ENCODE data around the gene PRMT1. TPM values are rescaled to one million over a fixed set of nuclear protein-coding genes. Genes with fewer than 3 reads are reported as not detected.

Gene PRMT1
- total RNA-seq, 1 donor from 2014 or later = 187 TPM

DNA sequence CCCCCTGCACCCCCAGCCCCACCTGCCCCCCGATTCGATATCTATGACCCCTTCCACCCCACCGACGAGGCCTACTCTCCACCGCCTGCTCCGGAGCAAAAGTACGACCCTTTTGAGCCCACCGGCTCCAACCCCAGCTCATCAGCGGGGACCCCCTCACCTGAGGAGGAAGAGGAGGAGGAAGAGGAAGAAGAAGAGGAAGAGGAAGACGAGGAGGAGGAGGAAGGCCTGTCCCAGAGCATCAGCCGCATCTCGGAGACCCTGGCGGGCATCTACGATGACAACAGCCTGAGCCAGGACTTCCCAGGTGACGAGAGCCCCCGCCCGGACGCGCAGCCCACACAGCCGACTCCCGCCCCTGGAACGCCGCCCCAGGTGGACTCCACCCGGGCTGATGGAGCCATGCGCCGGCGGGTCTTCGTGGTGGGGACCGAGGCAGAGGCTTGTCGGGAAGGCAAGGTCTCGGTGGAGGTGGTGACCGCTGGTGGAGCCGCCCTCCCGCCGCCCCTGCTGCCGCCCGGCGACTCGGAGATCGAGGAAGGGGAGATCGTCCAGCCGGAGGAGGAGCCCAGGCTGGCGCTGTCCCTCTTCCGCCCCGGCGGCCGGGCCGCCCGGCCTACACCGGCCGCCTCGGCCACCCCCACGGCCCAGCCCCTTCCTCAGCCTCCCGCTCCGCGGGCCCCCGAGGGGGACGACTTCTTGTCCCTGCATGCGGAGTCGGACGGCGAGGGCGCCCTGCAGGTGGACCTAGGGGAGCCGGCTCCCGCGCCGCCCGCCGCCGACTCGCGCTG is 25.8 kb upstream of the PRMT1 start:
- intact Hi-C loops (cut with micrococcal nuclease) = no loop called here

DNA sequence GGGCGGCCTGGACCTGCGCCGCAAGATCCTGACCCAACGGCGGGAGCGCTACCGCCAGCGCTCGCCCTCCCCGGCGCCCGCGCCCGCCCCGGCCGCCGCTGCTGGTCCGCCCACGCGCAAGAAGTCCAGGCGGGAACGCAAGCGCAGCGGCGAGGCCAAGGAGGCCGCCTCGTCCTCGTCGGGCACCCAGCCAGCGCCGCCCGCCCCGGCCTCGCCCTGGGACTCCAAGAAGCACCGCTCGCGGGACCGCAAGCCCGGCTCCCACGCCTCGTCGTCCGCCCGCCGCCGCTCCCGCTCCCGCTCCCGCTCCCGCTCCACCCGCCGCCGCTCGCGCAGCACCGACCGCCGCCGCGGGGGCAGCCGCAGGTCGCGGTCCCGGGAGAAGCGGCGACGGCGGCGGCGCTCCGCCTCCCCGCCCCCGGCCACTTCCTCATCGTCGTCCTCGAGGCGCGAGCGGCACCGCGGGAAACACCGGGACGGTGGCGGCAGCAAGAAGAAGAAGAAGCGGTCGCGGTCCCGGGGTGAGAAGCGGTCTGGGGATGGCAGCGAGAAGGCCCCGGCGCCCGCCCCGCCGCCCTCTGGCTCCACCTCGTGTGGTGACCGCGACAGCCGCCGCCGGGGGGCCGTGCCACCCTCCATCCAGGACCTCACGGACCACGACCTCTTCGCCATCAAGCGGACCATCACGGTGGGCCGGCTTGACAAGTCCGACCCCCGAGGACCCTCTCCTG is 25.1 kb upstream of the PRMT1 start:
- intact Hi-C loops (cut with micrococcal nuclease) = no loop called here

DNA sequence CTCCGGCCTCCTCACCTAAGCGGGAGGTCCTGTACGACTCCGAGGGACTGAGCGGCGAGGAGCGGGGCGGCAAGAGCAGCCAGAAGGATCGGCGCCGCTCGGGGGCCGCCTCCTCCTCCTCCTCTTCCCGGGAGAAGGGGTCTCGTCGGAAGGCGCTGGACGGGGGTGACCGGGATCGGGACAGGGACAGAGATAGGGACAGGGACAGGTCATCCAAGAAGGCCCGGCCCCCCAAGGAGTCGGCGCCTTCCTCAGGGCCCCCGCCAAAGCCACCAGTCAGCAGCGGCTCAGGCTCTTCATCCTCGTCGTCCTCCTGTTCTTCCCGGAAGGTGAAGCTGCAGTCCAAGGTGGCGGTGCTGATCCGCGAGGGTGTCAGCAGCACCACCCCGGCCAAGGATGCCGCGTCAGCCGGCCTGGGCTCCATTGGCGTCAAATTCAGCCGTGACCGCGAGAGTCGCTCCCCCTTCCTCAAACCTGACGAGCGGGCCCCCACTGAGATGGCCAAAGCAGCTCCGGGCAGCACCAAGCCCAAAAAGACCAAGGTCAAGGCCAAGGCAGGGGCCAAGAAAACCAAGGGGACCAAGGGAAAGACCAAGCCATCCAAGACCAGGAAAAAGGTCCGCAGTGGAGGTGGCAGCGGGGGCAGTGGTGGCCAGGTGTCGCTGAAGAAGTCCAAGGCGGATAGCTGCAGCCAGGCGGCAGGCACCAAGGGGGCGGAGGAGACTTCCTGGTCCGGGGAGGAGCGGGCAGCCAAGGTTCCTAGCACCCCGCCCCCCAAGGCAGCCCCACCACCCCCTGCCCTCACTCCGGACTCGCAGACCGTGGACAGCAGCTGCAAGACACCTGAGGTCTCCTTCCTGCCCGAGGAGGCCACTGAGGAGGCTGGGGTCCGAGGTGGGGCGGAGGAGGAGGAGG is 24.3 kb upstream of the PRMT1 start:
- intact Hi-C loops (cut with micrococcal nuclease) = no loop called here

DNA sequence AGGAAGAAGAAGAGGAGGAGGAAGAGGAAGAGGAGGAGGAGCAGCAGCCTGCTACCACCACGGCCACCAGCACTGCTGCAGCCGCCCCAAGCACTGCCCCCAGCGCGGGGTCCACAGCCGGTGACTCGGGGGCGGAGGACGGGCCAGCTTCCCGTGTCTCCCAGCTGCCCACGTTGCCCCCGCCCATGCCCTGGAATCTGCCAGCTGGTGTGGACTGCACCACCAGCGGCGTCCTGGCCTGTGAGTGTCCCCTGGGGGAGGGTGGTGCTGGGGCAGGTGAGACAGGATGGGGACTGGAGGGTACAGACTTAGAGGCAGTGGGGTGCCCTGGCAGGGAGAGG is 23.6 kb upstream of the PRMT1 start:
- intact Hi-C loops (cut with micrococcal nuclease) = no loop called here

DNA sequence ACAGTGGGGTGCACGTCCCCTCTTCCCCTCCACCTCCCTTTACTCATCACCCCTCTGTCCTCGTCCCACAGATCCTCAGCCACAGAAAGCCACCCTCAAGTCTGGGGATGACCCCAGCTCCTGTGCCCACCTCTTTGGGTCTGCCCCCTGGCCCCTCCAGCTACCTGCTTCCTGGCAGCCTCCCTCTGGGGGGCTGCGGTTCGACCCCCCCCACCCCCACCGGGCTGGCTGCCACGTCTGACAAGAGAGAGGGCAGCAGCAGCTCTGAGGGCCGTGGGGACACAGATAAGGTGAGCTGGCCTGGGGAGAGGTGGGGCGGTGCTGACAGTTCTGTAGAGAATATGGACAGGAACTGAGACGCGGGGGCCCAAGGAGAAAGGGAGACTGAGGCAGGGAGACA is 22.5 kb upstream of the PRMT1 start:
- intact Hi-C loops (cut with micrococcal nuclease) = no loop called here

DNA sequence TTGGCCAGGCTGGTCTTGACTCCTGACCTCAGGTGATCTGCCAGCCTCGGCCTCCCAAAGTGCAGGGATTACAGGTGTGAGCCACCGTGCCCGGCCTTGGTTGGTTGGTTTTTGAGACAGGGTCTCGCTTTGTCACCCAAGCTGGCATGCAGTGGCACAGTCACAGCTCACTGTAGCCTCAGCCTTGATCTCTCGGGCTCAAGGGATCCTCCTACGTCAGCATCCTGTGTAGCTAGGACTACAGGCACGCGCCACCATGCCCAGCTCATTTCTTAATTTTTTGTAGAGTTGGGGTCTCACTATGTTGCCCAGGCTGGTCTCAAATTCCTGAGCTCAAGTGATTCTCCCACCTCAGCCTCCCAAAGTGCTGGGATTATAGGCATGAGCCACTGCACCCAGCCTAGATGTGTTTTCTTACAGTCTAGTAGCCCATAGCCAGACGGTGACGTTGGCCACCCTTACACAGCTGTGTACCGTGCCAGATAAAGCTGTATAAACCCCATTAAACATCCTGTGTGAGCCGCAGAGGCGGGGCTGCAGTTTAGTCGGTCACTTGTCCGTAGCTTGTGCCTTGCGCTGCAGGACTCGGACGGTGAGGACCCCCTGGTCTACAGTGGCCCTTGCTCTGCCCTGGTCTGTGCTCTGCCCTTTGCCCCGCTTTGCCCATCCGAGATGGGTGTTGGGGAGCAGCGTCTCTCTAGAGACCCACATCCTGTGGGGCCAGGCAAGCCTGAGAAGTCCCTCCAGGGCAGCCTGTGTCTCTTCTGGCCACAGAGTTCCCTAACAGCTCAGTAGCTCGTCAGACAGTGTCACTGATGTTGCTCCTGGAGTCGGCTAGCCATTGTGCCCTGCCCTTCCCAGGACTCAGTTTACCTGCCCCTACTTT is 21.3 kb upstream of the PRMT1 start:
- intact Hi-C loops (cut with micrococcal nuclease) = no loop called here

DNA sequence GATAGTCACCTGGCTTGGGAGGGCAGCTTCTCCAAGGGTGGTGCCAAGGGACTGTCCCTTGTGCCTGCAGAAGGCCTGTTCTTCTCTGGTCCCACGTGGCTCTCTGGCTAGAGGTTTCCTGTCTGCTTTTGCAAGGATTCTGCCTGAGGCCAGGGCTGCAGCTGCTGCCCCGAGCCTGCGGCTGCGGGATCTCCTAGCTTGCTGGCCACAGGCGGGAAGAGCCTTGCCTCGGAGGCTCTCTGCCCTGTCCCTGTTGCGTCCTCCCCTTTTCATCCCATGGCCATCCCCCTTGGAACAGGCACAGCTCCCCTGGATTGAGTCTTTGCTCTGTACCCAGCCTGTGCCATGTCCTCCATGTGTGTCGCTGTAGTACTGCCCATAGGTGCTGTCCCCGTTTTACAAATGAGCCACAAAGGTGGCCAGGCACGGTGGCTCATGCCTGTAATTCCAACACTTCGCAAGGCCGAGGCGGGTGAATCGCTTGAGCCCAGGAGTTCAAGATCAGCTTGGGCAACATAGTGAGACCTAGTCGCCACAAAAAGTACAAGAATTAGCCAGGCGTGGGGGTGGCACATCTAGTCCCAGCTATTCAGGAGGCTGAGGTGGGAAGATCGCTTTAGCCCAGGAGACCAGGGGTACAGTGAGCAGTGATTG is 20.5 kb upstream of the PRMT1 start:
- intact Hi-C loops (cut with micrococcal nuclease) = no loop called here

DNA sequence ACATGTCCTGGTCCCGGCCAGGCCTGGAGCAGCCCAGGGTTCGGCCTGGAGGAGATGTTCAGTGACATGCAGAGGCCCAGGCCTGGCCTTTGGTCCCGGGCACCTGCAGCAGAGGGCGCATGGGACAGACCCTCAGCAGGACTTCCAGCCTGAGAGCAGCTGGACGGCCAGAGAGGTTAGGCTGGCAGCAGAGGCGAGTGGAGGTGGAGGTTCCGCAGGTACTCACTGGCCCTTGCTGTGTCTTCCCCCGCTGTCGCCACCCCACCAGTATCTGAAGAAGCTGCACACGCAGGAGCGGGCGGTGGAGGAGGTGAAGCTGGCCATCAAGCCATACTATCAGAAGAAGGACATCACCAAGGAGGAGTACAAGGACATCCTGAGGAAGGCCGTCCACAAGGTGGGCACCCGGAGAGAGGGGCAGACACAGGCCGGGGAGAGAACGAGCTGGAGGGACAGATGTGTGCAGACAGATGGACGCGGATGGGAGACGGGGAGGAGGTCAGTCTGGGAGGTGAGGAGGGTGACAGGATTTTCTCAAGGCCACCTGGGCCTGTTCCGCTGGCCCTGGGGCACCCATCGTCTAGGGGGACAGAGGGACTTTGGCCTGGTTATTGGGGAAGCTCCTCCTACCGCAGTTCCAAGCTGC is 19.5 kb upstream of the PRMT1 start:
- intact Hi-C loops (cut with micrococcal nuclease) = no loop called here

DNA sequence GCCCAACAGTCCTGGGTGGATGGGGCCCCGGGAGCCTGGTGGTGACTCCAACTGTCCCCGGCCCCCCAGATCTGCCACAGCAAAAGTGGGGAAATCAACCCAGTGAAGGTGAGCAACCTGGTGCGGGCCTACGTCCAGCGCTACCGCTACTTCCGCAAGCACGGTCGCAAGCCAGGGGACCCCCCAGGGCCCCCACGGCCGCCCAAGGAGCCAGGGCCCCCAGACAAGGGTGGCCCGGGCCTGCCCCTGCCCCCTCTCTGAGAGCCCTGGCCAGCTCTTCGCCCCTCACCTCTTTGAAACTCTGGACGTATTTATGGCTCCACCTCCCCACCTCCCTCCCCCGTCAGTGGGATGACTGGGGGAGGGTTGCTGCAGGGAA is 18.9 kb upstream of the PRMT1 start:
- intact Hi-C loops (cut with micrococcal nuclease) = no loop called here

DNA sequence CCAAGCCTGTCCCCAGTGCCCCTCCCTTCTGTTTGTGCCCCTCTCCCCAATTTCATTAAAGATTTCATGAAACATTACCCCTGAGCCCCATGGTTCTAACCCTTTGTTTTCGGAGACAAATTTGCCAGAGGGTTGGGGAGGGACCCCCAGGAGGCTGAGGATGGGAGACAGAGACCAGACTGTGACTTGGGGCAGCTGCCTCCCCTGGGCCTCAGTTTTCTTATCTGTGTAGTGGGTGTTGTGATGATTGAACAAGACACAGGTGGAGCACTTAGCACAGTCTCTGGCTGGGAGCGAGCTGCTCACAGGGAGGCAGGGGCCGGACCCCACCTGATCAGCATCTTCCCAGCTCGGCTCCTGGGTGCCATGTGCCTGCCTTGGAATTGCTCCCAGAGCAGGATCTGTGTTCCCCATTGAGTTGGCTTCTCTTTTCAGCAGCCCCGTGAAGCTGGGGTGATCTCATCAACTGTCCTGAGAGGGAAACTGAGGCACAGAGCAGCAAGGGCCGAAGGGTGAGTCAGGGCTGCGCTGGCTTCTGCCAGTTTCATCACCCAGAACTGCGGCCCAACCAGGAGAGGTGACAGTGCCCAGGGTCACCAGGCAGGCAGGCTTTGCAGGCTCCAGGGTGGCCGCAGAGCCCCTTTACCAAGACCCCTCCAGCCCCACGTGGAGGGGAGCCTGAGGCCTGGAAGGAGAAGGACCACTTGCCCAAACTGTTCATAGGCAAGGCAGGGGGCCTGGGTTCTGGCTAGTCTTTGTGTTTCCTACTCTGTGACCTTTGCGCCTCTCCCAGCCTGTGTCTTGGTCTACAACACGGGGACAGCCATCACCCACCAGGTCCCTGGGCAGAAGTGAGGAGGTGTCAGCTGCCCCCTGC is 18.3 kb upstream of the PRMT1 start:
- intact Hi-C loops (cut with micrococcal nuclease) = no loop called here

DNA sequence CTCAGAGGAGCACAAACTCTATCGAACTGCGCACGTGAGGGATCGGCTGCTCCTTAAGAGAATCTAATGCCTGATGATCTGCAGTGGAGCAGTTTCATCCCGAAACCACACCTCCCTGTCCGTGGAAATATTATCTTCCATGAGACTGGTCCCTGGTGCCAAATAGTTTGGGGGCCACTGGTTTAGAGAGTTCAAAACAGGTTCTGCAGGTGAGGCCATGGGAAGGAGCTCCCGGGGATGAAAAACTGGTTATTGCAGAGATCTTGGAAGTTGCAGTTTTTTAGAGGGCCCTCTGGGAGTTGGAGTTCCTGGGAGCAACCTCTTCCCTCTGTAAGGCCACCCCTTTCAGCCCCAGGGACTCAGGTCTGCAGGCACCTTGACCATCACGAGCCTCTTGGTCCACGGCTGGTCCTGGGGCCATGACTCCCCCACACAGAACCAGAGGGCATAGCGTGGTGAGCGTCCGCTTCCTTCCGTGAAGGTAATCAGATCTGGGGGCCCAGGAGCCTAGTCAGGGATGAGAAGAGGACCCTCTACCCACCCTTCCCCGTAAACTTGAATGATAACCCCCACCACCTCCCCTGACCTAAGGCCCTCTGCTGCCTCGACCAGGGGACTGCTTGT is 16.6 kb upstream of the PRMT1 start:
- intact Hi-C loops (cut with micrococcal nuclease) = no loop called here

DNA sequence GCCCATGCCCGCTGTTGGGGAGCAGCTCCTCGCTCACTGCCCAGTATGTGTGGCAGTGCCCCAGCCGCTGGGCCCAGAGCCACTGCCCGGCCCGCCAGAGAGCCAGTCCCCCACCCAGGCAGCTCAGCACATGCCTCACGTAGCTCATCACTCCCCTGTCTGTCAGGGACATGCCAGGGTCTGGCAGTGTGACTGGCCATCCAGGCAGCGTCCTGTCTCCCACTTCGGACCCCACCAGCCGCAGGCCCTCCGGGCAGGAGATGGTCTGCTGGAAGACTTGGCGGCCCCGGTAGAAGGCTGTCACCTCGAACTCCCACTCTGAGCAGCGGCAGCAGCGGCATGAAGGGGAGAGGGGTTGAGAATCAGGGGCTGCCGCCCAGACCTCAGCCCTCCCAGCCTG is 15.1 kb upstream of the PRMT1 start:
- intact Hi-C loops (cut with micrococcal nuclease) = no loop called here

DNA sequence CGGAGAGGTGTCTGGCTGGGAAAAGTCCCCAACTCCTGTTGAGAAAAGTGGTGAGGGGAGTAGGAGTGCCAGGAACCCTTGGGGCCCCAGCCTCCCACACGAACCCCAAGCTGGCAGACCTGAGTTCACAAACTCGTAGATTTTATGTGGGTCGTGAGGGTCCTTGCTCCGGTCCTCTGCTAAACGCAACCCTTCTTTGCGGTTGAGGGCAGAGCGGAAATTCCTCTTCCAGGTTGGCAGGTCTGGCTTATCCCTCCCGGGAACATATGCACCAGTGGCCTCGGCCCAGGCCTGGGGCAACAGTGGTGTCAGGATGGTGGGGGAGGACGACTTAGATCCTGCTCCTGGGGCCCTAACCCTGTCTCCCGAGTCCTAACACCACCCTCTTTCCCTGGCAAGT is 13.8 kb upstream of the PRMT1 start:
- intact Hi-C loops (cut with micrococcal nuclease) = no loop called here

DNA sequence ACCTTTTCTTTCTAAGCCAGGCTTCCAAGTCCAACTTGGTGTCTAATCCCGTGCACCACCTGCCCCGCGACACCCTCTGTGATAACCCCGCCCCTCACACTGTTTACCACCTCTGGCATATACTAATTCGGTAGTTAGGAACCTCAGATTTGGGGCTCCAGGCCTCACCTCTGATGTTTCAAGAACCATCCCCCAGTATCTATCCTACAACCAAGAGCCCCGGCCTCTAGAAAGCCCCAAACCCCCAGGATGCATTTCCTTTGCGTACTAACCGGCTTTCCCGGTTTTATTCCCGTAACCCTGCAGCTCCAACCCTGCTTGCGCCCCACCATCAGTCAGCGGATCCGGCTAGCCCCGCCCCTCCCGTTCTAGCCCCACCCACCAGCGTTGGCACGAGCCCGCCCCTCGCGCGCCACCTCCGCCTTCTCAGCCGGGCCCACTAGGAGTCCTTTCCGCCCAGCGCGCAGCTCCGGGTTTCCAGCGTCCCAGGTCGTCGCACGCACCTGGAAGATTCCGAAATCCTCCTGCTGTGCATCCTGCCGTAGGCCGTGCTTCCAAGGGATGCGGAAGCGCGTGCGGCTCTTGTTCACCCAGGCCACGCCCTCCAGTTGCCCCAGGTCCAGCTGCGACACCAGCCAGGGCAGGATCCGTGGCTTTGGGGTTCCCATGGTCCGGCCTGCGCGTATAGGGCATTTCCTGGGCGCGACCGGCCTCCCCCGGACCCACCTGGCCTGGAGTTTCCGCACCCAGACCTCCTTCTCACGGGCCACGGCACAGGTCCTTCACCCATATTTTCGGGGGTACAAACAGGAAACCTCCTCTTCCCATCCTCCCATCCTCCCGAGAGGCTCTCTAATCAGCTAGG is 12.7 kb upstream of the PRMT1 start:
- intact Hi-C loops (cut with micrococcal nuclease) = loop anchor here (1.0 kb wide), 3 partner anchors 12 to 71 kb away; partner anchors contain the start of gene SCAF1

DNA sequence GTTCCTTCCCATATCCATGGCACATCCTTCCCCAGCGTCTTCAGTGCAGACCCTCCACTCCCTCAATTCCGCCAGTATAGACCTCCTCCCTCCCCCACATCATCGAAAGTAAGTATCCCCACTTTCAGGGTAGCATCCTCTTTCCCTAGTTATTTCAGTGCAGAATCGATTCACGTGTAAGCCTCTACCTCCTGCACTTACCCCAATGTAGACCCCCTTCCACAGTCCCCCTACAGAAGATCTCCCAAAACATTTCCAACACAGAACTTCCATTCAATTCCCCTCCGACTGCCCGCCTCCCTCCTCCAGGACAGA is 12.1 kb upstream of the PRMT1 start:
- intact Hi-C loops (cut with micrococcal nuclease) = loop anchor here (1.0 kb wide), 2 partner anchors 11 to 23 kb away; partner anchors contain the start of gene SCAF1

DNA sequence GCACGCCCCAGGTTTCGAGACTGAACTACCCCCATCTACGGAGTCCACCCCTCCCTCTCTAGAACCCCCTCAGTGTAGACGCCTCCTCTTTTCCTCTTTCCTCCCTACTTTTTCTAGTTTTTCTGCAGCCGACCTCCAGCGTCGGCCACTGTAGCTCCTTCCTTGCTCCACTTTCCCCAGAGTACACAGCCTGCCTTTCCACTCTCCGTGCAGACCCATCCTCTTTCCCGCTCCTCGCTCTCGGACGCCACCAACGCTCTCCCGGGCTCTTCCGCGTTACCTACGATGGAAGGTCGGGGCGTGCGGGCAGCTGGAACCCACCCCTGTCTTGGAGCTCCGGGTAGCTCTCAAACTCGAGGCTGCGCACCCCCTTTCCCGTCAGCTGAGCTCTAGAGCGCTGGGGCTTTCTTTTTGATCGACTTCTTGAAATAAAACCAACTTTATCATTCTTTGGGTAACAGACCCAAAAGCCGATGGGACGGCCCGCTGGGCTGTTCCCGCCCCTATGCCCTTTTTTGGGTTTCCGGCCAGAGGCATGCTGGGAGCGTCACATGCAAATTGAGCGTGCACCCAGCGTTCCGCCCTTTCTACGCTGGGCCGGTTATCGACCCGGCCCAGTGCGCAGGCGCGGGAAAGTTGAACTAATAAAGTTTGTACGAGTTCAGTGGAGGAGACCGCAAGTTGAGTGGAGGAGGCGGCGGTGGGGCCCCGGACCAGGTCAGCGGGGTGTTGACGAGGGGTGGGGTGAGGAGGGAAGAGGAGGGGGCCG is 11.5 kb upstream of the PRMT1 start, which contains the start of the genes BCL2L12 and IRF3:
BCL2L12 (plus strand) TSS at position 583 of the 769 bp plus-strand sequence. CDS start 760 bp downstream, outside the sequence.
IRF3 (minus strand) TSS at position 507 of the 769 bp plus-strand sequence. CDS start 1,019 bp downstream, outside the sequence.
- intact Hi-C loops (cut with micrococcal nuclease) = loop anchor here (1.0 kb wide), 2 partner anchors 11 to 23 kb away; partner anchors contain the start of gene SCAF1

DNA sequence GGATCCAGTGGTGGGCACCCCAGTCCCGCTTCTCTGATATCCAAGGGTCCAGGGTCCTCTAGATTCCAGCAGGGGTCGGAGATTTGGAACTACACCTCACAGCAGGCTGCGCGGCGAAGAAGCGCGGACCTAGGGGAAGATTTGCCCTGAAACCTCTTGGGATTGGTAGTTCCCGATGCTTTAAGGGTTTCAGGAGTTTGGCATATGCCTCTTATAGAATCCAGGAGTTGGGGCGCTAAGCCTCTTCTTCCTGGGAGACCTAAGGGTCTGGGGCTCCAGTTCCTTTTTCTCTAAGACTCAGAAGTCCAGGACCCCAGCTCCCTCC is 11.0 kb upstream of the PRMT1 start:
- intact Hi-C loops (cut with micrococcal nuclease) = no loop called here
